ENCODE measurements around the gene TSPAN1. TPM values are rescaled to one million over a fixed set of nuclear protein-coding genes. Genes with fewer than 3 reads are reported as not detected.

TSPAN1 gene
- total RNA-seq, result not detected in 2 replicates

- ChIA-PET POLR2A (interaction anchor here (0.5 kb wide), 1 partner anchor 439 kb away, joined by 3 read pairs; no protein-coding TSS in a partner anchor), CTCF (interaction anchor here (1.0 to 1.1 kb wide), 2 partner anchors 7 to 138 kb away, joined by 3 read pairs; no protein-coding TSS in a partner anchor)
- Mint-ChIP-seq H3K36me3 (ENCODE audit: low read depth) (no peaks in the 10 kb centered on the region), H3K4me3 (no peak within 1 kb of the TSS), H3K9me3 (no peaks in the 10 kb centered on the region), H3K27me3 (no peaks in the 10 kb centered on the region), H3K4me1 (peaks cover 13% of the 10 kb centered on the region), H3K27ac (no peak within 1 kb of the TSS)
- ATAC-seq (ENCODE audit: low read depth), result no peak
- DNase-seq, result no peak
- intact Hi-C loops (cut with micrococcal nuclease), result loop anchor here (5.0 kb wide), 1 partner anchor 42 kb away; the partner anchor contains the start of gene PIK3R3
- TF ChIP-seq CTCF (IDR thresholded peaks at IDR 0.05), result no peak
These were observed at the start of gene TSPAN1 for GRCh38 chr1:46174448-46175231. TSPAN1 (plus strand) TSS chr1:46175087; CDS start chr1:46181108, 6,021 bp downstream.

GRCh38 chr1:46128344-46128743 is 46.5 kb upstream of the TSPAN1 start:
- Mint-ChIP-seq H3K36me3 (ENCODE audit: low read depth) (peaks cover 8% of the 10 kb centered on the region), H3K27me3 (peaks cover 29% of the 10 kb centered on the region), H3K4me1 (peaks cover 14% of the 10 kb centered on the region), H3K4me3 (no peak overlapping the region), H3K9me3 (no peaks in the 10 kb centered on the region), H3K27ac (no peak overlapping the region)
- CTCF ChIA-PET, result no interaction called here
- intact Hi-C loops (cut with micrococcal nuclease), result no loop called here
- ATAC-seq (ENCODE audit: low read depth) (no peak), DNase-seq (no peak)
- TF ChIP-seq CTCF (IDR thresholded peaks at IDR 0.05), result no peak
- POLR2A ChIA-PET, result interaction anchor here (1.0 kb wide), 1 partner anchor 90 kb away, joined by 3 read pairs; no protein-coding TSS in a partner anchor

GRCh38 chr1:46130121-46130520 is 44.8 kb upstream of the TSPAN1 start:
- ATAC-seq (ENCODE audit: low read depth), result no peak
- H3K4me1 Mint-ChIP-seq, result peaks cover 25% of the 10 kb centered on the region
- POLR2A ChIA-PET, result no interaction called here

GRCh38 chr1:46130606-46131005 is 44.3 kb upstream of the TSPAN1 start:
- TF ChIP-seq CTCF (IDR thresholded peaks at IDR 0.05), result no peak
- no peak overlapping the region for H3K27ac Mint-ChIP-seq
- H3K36me3 Mint-ChIP-seq (ENCODE audit: low read depth), result peaks cover 8% of the 10 kb centered on the region
- DNase-seq (no peak), ATAC-seq (ENCODE audit: low read depth) (no peak)
- H3K4me1 Mint-ChIP-seq, result peaks cover 25% of the 10 kb centered on the region
- ChIA-PET CTCF (no interaction called here), POLR2A (no interaction called here)
- peaks cover 29% of the 10 kb centered on the region for H3K27me3 Mint-ChIP-seq
- H3K4me3 Mint-ChIP-seq, result no peak overlapping the region
- intact Hi-C loops (cut with micrococcal nuclease), result loop anchor here (5.0 kb wide), 1 partner anchor 47 kb away; the partner anchor contains the start of genes P3R3URF and TSPAN1
- H3K9me3 Mint-ChIP-seq, result no peaks in the 10 kb centered on the region

More at GRCh38 chr1:46130121-46130520, 44.8 kb upstream of the TSPAN1 start:
- CTCF ChIA-PET, result no interaction called here
- H3K9me3 Mint-ChIP-seq, result no peaks in the 10 kb centered on the region
- DNase-seq, result no peak
- H3K4me3 Mint-ChIP-seq, result no peak overlapping the region
- peaks cover 29% of the 10 kb centered on the region for H3K27me3 Mint-ChIP-seq
- no peak overlapping the region for H3K27ac Mint-ChIP-seq
- TF ChIP-seq CTCF (IDR thresholded peaks at IDR 0.05), result no peak
- intact Hi-C loops (cut with micrococcal nuclease), result loop anchor here (5.0 kb wide), 1 partner anchor 47 kb away; the partner anchor contains the start of genes P3R3URF and TSPAN1
- peaks cover 8% of the 10 kb centered on the region for H3K36me3 Mint-ChIP-seq (ENCODE audit: low read depth)

GRCh38 chr1:46131093-46131492 is 43.8 kb upstream of the TSPAN1 start:
- DNase-seq, result no peak
- CTCF ChIA-PET, result interaction anchor here (0.6 kb wide), 1 partner anchor 151 kb away, joined by 3 read pairs; no protein-coding TSS in a partner anchor

More at GRCh38 chr1:46131093-46131492, 43.8 kb upstream of the TSPAN1 start:
- intact Hi-C loops (cut with micrococcal nuclease), result loop anchor here (5.0 kb wide), 1 partner anchor 46 kb away; the partner anchor contains the start of genes P3R3URF and TSPAN1
- no peak for TF ChIP-seq CTCF (IDR thresholded peaks at IDR 0.05)
- no peak for ATAC-seq (ENCODE audit: low read depth)
- Mint-ChIP-seq H3K9me3 (no peaks in the 10 kb centered on the region), H3K4me3 (peak overlapping the region; percentile 93), H3K27ac (no peak overlapping the region), H3K36me3 (ENCODE audit: low read depth) (peaks cover 8% of the 10 kb centered on the region), H3K4me1 (peaks cover 25% of the 10 kb centered on the region), H3K27me3 (peaks cover 30% of the 10 kb centered on the region)
- POLR2A ChIA-PET, result interaction anchor here (0.6 to 0.7 kb wide), 3 partner anchors 53 to 451 kb away, joined by 3 to 5 read pairs (median 3); no protein-coding TSS in a partner anchor

Data from activated B cell treated with CpG ODN at 0.5 μM for 24 hours (primary cell).